IMR-90 (cell line): ENCODE results near the gene SYNRG.

Source experiments
- CHD1 ChIP-seq: IDR thresholded peaks from 2 replicates; pipeline ENCODE4 v1.6.1; 2012; ENCODE audit warnings: low read depth, low read length, improper control_type of control experiment
- CTCF ChIP-seq: conservative IDR thresholded peaks from 2 replicates; pipeline ENCODE4 v1.5.1; 2012; ENCODE audit warnings: mild to moderate bottlenecking, low read depth, low read length, improper control_type of control experiment
- MAFK ChIP-seq: IDR thresholded peaks from 2 replicates; pipeline ENCODE4 v1.6.1; 2012; ENCODE audit warnings: low read depth, low read length, improper control_type of control experiment
- NFE2L2 ChIP-seq: fragments of 150-350 bp; IDR thresholded peaks from 2 replicates; pipeline ENCODE4 v1.6.1; 2016; ENCODE audit warnings: low read depth, mild to moderate bottlenecking, low read length
- POLR2A ChIP-seq: IDR thresholded peaks from 2 replicates; pipeline ENCODE4 v1.6.1; 2012; ENCODE audit warnings: mild to moderate bottlenecking, low read depth, low read length
- RAD21 ChIP-seq: IDR thresholded peaks from 2 replicates; pipeline ENCODE4 v1.6.1; 2012; ENCODE audit warnings: low read length, improper control_type of control experiment
- RCOR1 ChIP-seq: IDR thresholded peaks from 2 replicates; pipeline ENCODE4 v1.6.1; 2012; ENCODE audit warnings: mild to moderate bottlenecking, low read length, improper control_type of control experiment; ENCODE audit not compliant: insufficient replicate concordance
- TF ChIP-seq, protein P1 (sequence below): fragments of 150-350 bp; IDR thresholded peaks from 2 replicates; pipeline ENCODE4 v1.6.1; 2016; ENCODE audit warnings: low read depth, mild to moderate bottlenecking, low read length, moderate library complexity, borderline replicate concordance

DNA sequence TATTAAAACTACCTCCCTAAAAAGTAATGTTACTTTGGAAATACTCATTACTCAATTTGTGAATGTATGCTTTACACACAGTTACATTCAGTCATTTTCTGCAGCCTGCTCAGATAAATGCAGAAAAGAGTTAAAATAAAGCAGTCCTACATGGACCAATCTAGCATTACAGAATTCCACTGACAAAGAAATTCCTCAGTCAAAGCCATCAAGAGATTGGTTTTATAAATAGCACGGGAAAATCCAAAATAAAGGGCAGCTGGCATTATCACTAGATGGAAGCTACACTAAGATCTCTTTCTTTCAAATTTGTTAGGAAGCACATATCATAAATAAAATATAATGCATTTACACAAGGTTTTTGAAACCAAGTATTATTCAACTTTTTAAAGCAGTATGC, 61.2 kb downstream of the SYNRG start:
- no peak for TF ChIP-seq CTCF
- TF ChIP-seq MAFK, result no peak
- TF ChIP-seq, protein P1, sequence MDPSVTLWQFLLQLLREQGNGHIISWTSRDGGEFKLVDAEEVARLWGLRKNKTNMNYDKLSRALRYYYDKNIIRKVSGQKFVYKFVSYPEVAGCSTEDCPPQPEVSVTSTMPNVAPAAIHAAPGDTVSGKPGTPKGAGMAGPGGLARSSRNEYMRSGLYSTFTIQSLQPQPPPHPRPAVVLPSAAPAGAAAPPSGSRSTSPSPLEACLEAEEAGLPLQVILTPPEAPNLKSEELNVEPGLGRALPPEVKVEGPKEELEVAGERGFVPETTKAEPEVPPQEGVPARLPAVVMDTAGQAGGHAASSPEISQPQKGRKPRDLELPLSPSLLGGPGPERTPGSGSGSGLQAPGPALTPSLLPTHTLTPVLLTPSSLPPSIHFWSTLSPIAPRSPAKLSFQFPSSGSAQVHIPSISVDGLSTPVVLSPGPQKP, result no peak
- no peak for TF ChIP-seq POLR2A
- TF ChIP-seq RAD21, result no peak
- TF ChIP-seq RCOR1, result no peak
- no peak for TF ChIP-seq NFE2L2
- no peak for TF ChIP-seq CHD1
